NCI-H82 (cell line): ENCODE results near the gene NAV1.
"Not testable (repeated sequence)": the region's sequence is repeated elsewhere in the genome, so short reads cannot be mapped to it uniquely, and the experiment has no call there.

Experiments used
- DNase-seq: peaks from one replicate; lab custom pipeline; 2025; lab: John Stamatoyannopoulos, UW

Gene NAV1

DNA sequence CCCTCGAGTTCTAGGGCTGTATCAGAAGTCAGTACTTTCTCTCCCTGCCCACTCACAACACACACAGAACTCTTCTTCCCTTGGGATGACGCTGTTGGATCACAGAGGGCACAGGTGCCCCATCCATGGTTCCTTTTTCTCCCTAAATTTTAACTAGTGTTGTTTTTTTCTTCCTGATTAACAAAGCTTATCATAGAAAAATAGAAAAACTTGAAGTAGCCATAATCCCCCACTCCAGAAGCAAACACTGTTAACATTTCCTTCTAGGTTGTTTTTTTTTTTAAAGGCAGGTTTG, 27.5 kb downstream of the NAV1 start:
- DNase-seq: no peak

DNA sequence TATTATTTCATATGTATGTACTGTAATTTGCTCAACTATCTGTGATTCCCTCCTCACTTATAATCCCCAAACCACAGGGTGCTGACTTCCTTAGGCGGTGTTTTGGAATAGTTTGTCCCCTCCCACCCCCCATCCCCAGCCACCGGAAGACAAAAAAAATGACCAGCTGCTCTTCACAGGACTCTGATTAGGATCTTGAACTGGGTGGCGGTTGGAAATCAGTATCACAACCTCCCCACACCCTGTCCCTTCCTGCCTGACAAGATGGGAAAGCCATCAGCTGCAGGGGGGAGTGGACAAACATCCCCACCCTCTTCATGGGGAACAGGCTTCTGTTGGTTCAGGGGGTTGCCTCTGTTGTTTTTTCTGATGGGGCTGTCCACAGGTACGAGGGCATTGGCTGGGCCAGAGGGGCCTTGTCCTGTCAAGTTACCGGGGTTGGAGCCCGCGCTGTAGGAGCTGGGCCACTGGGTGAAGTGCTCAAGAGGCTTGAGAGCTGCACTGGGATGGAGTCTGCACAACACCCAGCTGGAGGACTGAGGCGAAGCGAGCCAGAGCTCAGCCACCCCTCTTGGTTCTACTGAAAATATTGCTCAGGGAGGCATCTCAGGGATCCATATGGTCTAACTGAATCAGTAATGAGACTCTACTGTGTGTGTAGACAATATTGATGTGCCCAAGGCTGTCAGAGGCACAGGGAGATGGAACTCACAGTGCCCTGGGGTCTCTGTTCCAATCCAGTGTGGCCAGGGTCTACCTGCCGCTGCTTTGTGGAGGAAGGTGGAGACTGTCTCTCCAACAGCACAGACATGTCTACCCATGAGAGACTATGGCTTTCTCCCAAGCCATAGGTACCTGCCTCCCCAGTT, 28.2 kb downstream of the NAV1 start:
- no peak for DNase-seq

DNA sequence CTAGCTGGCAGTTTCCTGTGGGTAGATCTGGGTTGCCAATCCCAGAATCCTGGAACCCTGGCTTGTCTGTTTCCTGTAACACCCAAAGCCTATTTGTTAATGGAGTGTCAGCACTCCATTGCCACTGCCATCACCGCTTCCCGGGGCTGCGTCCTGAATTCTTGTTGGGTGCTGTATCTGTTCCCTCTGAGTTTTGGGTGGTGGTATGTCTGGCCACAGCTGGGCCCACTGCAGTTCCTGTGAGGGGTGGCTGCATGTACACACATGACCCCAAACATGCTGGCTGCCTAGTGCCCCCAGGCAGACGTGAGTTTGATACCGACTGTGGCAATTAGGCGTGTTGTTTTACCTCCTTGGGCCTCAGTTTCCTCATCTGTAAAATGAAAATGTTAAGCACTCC, 29.3 kb downstream of the NAV1 start:
- no peak for DNase-seq

DNA sequence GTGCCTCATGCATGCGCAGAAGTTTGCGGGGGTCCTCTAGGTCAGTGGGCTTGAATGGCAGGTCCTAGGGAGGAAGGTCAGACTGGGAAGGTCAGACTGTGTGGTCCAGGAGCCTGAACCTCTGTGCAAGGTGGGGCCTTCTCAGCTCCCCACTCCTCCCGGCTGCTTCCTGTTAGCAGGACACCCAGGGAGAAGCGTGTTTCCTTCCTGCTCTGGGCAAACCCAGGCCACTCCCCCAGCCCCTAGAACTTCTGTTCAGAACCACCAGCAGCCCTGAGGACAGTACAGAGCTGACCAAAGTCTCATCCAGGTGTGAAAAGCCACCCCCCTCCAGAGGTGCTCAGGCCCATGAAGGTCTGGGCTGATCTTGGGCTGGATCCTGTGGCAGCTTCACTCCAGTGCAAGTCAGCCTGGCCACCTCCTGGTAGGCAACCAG, 29.9 kb downstream of the NAV1 start:
- no peak for DNase-seq

DNA sequence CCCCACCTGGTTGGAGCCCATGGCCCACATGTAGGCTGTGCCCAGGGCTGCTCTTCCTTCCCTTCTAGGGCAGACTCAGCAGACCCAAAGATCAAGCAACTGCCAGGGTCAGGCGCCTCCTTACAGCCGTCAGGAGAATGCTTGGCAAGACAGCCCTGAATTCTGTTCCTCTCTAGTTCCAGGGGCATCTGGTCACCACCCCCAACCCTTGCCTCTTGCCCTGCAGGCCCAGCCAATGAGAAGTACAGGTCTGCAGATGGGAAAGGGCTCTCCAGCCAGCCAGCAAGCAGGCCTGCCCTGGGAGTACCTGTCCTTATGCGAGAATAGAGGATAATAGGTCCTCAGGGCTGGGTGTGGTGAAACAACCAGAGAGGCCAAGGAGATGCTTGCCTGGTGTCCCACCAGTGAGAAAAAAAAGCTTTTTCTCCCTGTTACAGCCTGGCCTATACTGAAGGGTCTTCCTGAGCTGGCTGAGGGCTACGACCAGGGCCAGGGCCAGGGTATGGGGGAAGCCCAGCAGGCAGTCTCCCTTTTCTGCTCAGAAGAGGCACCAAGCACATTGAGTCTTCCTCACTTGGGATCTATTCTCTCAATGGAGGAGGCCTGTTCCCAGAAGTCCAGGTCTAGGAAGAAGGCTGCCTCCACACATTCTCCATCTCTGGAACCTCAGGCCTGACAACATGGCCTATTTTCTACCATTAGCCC, 31.4 kb downstream of the NAV1 start:
- no peak for DNase-seq

DNA sequence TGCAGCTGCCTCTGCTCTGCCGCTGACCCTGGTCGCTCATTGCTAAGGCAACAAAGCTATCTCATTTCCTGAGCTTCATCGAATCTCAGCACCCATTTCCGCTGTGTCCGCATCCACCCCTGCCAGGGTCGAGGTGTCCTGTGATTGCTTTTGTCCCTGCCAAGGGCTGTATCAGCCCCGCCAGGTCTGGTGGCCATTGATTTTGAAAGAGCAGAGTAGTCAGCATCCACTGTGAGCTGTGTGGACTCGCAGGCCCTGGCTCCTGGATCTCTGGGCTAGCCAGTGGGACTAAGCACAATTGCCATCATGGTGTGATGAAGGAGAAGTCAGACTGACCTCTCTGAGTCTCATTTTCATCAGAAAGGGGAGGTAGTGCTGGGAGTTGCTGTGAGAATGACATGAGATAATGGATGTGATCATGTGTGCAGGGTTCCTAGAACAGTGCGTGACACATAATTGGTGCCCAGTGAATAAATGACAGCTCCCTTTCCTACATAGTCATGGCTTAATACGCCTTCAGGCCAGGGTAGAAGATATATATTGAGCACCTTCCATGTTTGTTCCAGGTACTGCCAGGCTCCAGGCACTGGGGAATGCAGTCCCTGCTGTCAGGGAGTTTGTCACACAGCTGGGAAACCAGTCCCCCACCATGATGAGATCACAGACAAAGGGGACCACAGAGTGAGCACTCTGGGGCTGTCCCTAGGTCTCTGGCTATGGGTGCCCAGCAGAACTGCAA, 32.1 kb downstream of the NAV1 start:
- DNase-seq: no peak

DNA sequence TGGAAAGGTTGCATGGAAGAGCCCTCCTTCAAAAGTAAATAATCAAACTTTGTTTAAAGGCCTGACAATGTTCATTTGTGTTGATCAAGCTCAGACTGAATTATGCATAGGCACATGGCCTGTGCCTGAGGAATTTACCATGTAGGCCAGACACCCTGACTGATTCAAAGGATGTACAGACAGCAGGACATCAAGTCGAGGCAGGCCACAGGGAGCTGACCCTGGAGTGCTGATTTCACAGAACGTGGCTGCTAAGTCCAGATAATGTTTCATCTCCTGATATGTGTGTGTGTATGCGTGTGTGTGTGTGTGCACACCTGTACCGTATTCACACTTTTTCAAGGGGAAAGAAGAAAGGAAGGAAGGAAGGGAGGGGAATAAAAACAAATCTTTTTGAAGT, 34.1 kb downstream of the NAV1 start:
- no peak for DNase-seq

DNA sequence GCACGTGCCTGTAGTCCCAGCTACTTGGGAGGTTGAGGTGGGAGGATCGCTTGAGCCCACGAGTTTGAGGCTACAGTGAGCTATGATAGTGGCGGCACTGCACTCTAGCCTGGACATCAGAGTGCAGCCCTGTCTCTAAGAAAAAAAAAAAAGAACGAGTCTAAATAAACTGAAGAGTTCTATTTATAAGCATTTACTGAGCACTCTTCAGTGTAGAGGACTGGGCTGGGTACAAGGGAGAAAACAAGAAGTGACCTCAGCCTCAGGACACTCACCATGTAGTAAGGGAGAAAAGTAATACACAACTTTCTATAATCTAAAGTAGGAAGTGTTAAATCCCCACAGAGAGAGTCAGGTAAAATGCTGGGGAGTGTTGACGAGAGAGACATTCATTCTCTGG, 35.0 kb downstream of the NAV1 start:
- DNase-seq: no peak

DNA sequence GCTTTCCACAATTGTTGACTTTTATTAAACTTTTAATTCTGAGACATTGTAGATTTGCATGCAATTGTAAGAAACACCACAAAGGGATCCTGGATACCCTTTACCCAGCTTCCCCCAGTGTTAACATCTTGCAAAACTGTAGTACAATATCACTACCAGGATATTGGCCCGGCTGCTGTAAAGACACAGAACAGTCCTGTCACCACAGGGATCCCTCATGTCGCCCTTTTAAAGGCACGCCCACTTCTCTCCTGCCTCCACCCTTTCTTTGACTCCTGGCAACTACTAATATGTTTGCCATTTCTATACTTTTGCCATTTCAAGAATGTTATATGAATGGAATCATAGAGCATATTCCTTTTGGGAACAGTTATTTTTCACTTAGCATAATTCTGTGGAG, 37.0 kb downstream of the NAV1 start:
- no peak for DNase-seq

DNA sequence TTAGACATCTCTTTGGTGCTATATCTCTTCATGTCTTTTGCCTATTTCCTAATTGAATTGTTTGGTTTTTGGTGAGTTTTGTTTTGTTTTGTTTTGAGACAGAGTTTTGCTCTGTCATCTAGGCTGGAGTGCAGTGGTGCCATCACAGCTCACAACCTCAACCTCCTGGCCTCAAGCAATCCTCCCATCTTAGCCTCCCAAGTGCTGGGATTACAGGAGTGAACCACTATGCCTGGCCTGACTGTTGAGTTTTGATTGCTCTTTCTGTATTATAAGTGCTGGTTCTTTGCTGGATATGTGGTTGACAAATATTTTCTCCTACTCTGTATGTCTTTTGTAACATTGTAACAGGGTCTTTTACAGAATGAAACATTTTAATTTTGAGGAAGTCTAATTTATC, 38.0 kb downstream of the NAV1 start:
- DNase-seq: no peak

DNA sequence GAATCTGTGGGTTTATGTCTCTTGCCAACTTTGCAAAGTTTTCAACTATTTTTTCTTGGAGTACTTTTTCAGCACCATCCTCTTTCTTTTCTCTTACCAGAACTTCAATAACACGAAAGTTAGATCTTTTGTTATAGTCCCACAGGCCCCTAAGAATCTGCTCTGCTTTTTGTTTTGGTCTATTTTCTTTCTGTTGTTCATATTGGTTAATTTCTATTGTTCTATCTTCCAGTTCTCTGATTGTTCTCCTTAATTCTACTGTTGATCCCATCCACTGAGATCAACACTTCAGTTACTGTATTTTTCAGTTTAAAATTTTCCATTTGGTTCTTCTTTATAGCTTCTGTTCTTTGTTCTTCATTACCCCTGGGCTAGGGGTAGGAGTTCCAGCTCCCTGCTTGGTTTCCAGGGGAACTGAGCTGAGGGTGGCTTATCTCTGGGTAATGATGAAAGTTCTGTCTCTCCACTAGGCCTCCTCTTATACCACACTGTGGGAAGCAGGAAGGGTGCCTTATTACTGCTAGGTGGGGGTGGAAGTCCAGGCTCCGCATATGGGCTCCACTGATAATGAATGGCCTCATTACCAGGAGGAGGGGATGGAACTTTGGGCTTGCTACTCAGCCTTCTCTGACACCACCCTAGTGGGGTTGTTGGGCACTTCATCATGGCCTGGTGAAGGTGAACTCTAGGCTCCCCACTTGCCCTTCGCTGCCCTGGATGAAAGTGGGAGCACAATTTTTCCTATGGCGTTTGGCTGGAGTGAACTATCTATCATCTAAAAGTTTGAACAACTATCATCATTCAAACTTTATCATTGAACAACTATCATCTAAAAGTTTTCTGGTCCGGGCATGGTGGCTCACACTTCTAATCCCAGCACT, 39.3 kb downstream of the NAV1 start:
- no peak for DNase-seq

DNA sequence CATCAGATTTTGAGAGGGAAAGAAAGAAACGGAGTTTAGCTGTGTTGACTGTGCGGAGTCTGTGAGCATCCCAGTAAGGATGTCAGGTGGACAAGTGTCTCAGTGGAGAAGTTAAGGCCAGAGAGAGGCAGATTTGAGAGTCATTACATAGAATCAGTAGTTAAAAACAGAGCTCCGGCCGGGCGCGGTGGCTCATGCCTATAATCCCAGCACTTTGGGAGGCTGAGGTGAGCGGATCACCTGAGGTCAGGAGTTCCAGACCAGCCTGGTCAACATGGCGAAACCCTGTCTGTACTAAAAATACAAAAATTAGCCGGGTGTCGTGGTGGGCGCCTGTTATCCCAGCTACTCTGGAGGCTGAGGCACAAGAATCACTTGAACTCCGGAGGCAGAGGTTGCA, 42.4 kb downstream of the NAV1 start:
- DNase-seq: not testable (repeated sequence)

DNA sequence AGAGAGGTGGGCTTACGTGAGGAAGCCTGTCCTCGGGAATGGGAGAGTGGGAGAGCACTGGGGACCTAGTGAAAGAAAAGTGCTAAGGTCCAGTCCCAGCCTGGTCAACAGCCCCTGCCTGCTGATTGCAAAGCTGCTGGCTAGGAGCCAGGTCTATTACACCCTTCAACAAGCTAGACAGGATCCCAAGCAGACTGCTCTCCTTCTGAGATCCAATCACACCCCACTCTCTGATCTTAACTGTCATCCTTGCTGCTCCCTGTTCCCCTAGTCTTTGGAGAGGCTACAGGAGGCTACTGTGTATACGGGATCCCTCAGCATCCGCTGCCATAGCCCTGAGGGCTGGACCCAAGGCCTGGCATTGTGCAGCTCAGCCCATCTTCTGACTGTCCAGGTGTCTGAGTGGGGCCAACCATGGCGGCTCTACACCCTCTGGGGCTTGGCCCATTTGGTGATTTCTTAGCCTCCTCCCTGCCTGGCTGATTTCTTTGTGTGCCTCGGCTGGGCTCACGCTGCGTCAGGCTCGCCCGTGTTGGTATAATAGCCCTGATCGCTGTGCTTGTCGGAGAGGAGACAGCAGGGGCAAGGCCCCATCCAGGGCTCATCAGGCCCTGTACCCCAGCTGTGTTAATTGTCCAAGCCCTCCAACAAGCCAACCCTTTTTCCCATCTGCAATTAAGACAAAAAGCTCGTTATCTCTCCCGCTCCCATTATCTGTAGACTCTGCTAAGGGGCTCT, 43.9 kb downstream of the NAV1 start:
- DNase-seq: no peak

DNA sequence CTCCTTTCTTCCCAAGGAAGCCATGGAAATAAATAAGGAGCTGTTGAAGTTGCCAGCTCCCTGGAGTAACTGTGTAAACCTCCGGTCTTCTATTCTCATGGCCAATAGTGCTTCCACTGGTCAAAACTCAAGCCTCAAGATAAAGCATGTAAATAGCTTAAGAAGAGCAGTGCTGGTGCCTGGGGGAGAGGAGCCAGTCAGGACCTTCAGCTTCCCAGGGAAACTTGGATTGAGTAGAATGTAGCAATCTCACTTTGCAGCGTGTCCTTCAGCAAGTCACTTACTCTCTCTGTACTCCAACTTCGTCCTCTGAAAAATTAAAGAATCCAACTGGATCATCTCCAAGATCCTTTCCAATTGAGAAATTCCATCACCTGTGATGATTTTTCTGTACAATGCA, 44.7 kb downstream of the NAV1 start:
- no peak for DNase-seq

DNA sequence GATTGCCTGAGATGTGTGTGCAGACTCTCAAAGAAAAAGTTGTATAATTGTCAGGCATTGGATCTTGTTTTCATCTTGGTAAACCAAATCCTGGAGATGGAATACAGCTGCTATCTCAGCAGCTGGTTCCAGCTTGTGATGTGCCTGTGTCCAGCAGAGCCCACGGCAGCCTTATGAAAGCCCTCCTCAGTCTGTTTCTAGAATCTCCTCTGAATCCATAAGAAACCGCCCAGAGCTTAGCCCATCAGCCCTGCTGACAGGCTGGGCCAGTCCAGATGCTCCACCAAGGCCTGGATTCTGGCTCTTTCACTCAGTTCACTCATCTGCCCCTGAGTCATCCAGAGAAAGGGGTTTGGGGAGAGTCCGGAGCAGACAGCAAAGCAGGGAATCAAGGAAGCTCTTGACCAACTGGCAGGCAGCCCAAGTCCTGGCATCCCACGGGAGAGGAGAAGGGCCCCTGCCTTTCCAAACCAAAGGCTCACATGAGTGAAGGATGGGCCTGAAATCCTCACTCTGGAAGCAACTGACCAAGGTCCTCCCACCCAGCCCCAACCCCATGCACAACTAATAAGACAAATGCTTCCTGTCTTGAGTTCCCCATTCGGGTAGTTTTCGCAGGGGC, 45.7 kb downstream of the NAV1 start:
- DNase-seq: no peak

DNA sequence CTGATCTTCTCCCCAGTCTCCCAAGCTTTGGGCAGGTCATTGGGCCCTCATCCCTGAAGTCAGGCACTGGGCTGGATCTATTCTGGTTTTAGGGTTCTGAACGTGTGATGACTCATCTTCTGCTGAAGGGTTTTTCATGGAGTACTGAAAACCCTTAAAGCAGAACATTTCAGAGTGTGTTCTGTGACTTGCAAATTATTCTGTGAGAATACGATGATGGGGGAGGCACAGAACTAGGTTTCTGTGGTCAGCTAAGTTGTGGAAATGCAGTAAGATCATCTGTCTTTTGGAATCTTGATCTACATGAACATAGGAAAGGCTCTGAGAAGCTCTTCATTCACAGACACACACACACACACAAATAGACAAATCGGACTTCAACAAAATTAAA, 46.2 kb downstream of the NAV1 start:
- DNase-seq: no peak

DNA sequence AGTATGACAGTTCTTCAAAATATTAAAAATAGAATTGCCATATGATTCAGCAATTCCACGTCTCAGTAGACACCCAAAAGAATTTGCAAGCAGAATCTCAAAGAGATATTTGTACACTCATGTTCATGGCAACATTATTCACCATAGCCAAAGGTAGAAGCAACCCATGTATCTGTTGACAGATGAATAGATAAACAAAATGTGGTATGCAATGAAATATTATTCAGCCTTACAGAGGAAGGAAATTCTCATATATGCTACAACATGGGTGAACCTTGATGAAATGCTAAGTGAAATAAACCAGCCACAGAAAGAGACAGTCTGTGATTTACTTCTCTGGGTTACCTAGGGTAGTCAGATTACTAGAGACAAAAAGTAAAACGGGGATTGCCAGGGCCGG, 47.0 kb downstream of the NAV1 start:
- DNase-seq: no peak

DNA sequence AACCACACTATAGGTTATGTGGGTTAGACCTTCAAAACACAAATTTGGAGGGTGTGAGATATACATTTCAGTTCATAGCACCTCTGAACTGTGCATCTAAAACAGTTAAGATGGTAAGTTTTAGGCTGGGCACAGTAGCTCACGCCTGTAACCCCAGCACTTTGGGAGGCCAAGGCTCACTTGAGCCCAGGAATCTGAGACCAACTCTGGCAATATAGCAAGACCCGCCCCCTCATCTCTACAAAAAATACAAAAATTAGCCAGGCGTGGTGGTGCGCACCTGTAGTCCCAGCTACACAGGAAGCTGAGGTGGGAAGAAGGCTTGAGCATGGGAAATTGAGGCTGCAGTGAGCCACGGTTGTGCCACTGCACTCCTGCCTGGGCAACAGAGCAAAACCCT, 47.9 kb downstream of the NAV1 start:
- DNase-seq: no peak

DNA sequence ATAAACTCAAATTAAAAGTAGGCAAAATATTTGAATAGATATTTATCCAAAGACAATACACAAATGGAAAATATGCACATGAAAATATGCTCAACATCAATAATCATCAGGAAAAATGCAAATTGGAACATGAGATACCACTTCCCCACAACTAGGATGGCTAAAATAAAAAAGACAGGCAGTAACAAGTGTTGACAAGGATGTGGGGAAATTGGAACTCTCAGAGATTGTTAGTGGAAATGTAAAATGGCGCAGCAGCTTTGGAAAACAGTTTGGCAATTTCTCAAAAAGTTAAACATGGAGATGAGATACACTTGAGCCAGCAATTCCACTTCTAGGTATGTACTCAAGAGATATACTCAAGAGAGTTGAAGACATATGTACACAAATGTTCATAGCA, 48.8 kb downstream of the NAV1 start:
- no peak for DNase-seq
